RWPE2 (cell line): ENCODE data around the gene GLIPR1L2.
"Not testable (repeated sequence)": the region's sequence is repeated elsewhere in the genome, so short reads cannot be mapped to it uniquely, and the experiment has no call there.

Experiments
- ATAC-seq: fragments of 200-7000 bp; cut with Tn5 transposase; 3 replicates; pipeline ENCODE4 v1.9.1; 2021; ENCODE audit warnings: low read depth
- DNase-seq: peaks from one replicate; pipeline ENCODE4 v3.0.0-alpha.2; 2020; ENCODE audit warnings: low spot score
- H3K27ac ChIP-seq: fragments of 450-650 bp; 2 replicates; pipeline ENCODE4 v1.5.1; 2017; ENCODE audit warnings: mild to moderate bottlenecking; ENCODE audit not compliant: poor library complexity, severe bottlenecking
- H3K27me3 ChIP-seq: fragments of 250-450 bp; sonication (Bioruptor Pico); 2 replicates; pipeline ENCODE4 v1.5.1; 2021; ENCODE audit warnings: mild to moderate bottlenecking, moderate library complexity; ENCODE audit not compliant: insufficient read depth, poor library complexity, severe bottlenecking
- H3K36me3 ChIP-seq: fragments of 250-450 bp; sonication (Bioruptor Pico); 2 replicates; pipeline ENCODE4 v1.5.1; 2020; ENCODE audit warnings: low read depth, mild to moderate bottlenecking, moderate library complexity
- H3K4me1 ChIP-seq: fragments of 250-450 bp; sonication (Bioruptor Pico); 2 replicates; pipeline ENCODE4 v1.5.1; 2021; ENCODE audit warnings: mild to moderate bottlenecking, moderate library complexity; ENCODE audit not compliant: insufficient read depth, poor library complexity, severe bottlenecking
- H3K4me3 ChIP-seq: fragments of 250-450 bp; sonication (Bioruptor Pico); 2 replicates; pipeline ENCODE4 v1.5.1; 2021; ENCODE audit warnings: mild to moderate bottlenecking, moderate library complexity; ENCODE audit not compliant: severe bottlenecking
- H3K9me3 ChIP-seq: fragments of 250-450 bp; sonication (Bioruptor Pico); 2 replicates; pipeline ENCODE4 v1.5.1; 2021; ENCODE audit warnings: mild to moderate bottlenecking, moderate library complexity; ENCODE audit not compliant: severe bottlenecking
- CTCF ChIP-seq: fragments of 450-650 bp; IDR thresholded peaks from one replicate; pipeline ENCODE4 v1.5.1; 2017; ENCODE audit warnings: mild to moderate bottlenecking, moderate library complexity; ENCODE audit not compliant: poor library complexity, severe bottlenecking

The GLIPR1L2 gene

DNA sequence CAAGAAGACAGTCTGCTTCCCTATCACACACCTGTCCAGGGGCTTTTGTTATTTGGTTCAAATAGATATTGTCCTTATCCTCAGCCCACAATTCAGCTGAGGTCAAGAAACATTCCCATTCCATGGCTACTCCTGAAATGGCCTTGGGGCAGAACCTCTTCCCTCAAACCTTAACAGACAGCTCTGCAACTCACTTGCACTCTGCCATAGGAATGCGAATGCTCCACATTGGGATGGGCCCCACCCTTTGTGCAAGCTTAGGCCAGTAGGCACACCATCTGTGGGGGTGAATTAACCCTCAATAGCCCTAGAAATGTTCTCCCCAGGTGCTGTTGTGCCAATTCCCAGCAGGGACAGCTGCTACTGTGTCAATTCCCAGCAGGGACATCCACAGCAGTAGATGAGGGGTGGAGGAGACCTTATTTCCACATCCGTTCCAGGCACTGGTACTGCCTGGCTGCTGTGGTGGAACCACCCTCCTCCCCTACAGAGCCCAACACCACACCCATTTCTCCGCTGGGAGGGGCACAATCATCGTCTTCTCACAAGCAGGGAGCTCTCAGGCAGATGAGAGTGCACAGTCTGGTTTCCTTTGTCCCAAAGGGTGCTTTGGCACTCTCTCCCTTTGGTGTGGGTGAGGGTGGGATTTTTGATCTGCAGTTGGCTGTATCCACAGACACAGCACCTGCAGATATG is 47.3 kb downstream of the GLIPR1L2 start:
- H3K27me3 ChIP-seq: no peaks in the 10 kb centered on the region
- H3K9me3 ChIP-seq: no peaks in the 10 kb centered on the region
- H3K36me3 ChIP-seq: no peaks in the 10 kb centered on the region
- no peak overlapping the region for H3K27ac ChIP-seq
- H3K4me3 ChIP-seq: no peak overlapping the region
- ATAC-seq (peak; percentile 38; the same call in 1 of the 3 replicates), DNase-seq (no peak)
- TF ChIP-seq CTCF: no peak
- H3K4me1 ChIP-seq: no peaks in the 10 kb centered on the region

- TF ChIP-seq CTCF: no peak
- DNase-seq (no peak), ATAC-seq (no peak)
- no peak overlapping the region for H3K27ac ChIP-seq
- H3K4me3 ChIP-seq: no peak overlapping the region
- no peaks in the 10 kb centered on the region for H3K36me3 ChIP-seq
- H3K9me3 ChIP-seq: no peaks in the 10 kb centered on the region
- no peaks in the 10 kb centered on the region for H3K4me1 ChIP-seq
- H3K27me3 ChIP-seq: no peaks in the 10 kb centered on the region
Observed at GRCh38 chr12:75439048-75439447, 48.2 kb downstream of the GLIPR1L2 start.

DNA sequence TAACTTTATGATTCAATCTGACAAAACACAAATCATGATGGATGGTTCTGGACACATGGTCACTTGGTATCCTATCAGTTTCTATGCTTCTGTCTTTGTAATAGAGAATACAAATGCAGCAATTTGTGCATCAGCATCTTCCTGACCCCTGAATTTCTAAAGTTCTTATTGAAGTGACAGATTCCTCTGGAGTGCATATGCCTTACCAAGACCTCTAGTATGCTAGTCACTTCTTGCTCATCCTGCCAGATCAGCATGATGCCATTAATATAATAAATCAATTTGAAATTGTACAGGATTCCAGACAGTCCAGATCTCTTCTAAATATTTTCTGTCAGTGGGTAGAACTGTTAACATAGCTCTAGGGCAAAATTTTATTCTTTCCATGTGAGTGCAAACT is 49.0 kb downstream of the GLIPR1L2 start:
- DNase-seq (no peak), ATAC-seq (no peak)
- no peaks in the 10 kb centered on the region for H3K4me1 ChIP-seq
- H3K27ac ChIP-seq: no peak overlapping the region
- no peaks in the 10 kb centered on the region for H3K9me3 ChIP-seq
- TF ChIP-seq CTCF: no peak
- H3K4me3 ChIP-seq: no peak overlapping the region
- no peaks in the 10 kb centered on the region for H3K36me3 ChIP-seq
- H3K27me3 ChIP-seq: no peaks in the 10 kb centered on the region

- H3K4me3 ChIP-seq, ATAC-seq, H3K4me1 ChIP-seq, H3K36me3 ChIP-seq, H3K27ac ChIP-seq, H3K9me3 ChIP-seq, H3K27me3 ChIP-seq, DNase-seq: not testable (repeated sequence)
Observed at GRCh38 chr12:75441687-75442449, 51.0 kb downstream of the GLIPR1L2 start.

DNA sequence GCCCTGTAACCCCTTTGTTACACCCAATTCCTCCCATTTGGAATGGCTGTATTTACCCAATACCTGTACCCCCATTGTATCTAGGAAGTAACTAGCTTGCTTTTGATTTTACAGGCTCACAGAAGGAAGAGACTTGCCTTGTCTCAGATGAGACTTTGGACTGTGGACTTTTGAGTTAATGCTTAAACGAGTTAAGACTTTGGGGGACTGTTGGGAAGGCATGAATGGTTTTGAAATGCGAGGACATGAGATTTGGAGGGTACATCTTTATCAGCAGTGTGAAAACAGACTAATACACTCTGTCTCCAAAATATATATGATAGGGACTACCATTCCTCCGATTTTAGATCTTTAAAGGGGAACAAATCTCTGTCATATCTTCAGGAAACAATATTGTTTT is 51.6 kb downstream of the GLIPR1L2 start:
- not testable (repeated sequence) for H3K9me3 ChIP-seq

More for the DNA sequence above, 51.6 kb downstream of the GLIPR1L2 start:
- DNase-seq, H3K27me3 ChIP-seq, ATAC-seq, H3K27ac ChIP-seq, H3K4me3 ChIP-seq, H3K36me3 ChIP-seq: not testable (repeated sequence)
- peaks cover 11% of the 10 kb centered on the region for H3K4me1 ChIP-seq
